Heart left ventricle (tissue), 13 donors: Measurements from ENCODE around the gene GNG8.

ENCODE experiments used
- POLR2A ChIP-seq, 2 donors: fragments of 450-650 bp; IDR thresholded peaks; one replicate each; pipeline ENCODE4 v1.6.1; 2017; ENCODE audit warnings: antibody characterized with exemption in 2 of 2, mild to moderate bottlenecking in 2 of 2, moderate library complexity in 2 of 2
- TF ChIP-seq, protein P1 (sequence below), 12 donors: fragments of 200-600 bp; sonication (generic) in 4 of 12; IDR thresholded peaks; one replicate each; pipeline versions ENCODE4 v1.5.0 to v1.8.0; 2018 to 2022; ENCODE audit warnings: antibody characterized with exemption in 12 of 12, mild to moderate bottlenecking in 5 of 12
- donor health status: ischemic (EF 13 %, LVEDD 7.1; RV severe dilation, severe dysfunction).
- donor health status: DM: no; HTN: yes; CAD: no.
- donor health status: DM: no; HTN: no; CAD: no.
- donor health status: ischemic (EF 25% LVEDD 6.9; RV normal size, moderate dysfunction).
- donor health status: ischemic (EF 25% LVEDD 5.7; RV mildly dilated, moderate dysfunction).
- donor health status: ischemic (EF 35%, LVEDD 5.7; RV mildly dilated, moderate dysfunction).
- donor health status: nonischemic (EF 11% LVEDD 7.7; RV severe dilation, severe dysfunction).
- donor health status: DM: yes; HTN: yes; CAD: no.
- donor health status: PGD.
- donor health status: ischemic (EF 29% LVEDD 5.4; RV normal size, mild dysfunction).
- donor health status: nonischemic (EF 23%, LVEDD 6.1; RV moderate dilation, normal function).

DNA sequence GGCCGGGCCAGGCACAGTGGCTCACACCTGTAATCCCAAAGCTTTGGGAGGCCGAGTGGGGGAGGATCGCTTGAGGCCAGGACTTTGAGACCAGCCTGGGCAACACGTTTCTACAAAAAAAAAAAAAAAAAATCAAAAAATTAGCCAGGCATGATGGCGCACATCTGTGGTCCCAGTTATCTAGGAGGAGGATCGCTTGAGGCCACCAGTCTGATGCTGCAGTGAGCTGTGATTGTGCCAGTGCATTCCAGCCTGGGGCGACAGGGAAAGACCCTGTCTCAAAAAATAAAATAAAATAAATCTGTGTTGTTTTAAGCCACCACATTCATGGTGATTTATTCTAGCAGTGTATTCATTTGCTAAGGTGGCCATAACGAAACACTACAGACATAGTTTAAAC is 29.1 kb upstream of the GNG8 start:
- TF ChIP-seq, protein P1, sequence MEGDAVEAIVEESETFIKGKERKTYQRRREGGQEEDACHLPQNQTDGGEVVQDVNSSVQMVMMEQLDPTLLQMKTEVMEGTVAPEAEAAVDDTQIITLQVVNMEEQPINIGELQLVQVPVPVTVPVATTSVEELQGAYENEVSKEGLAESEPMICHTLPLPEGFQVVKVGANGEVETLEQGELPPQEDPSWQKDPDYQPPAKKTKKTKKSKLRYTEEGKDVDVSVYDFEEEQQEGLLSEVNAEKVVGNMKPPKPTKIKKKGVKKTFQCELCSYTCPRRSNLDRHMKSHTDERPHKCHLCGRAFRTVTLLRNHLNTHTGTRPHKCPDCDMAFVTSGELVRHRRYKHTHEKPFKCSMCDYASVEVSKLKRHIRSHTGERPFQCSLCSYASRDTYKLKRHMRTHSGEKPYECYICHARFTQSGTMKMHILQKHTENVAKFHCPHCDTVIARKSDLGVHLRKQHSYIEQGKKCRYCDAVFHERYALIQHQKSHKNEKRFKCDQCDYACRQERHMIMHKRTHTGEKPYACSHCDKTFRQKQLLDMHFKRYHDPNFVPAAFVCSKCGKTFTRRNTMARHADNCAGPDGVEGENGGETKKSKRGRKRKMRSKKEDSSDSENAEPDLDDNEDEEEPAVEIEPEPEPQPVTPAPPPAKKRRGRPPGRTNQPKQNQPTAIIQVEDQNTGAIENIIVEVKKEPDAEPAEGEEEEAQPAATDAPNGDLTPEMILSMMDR (IDR thresholded peaks at IDR 0.05): no peak
- TF ChIP-seq POLR2A (IDR thresholded peaks at IDR 0.05): no peak
